Measurements from ENCODE around the gene RIPOR3.
"Not testable (repeated sequence)": the region's sequence is repeated elsewhere in the genome, so short reads cannot be mapped to it uniquely, and the experiment has no call there.

The RIPOR3 gene

DNA sequence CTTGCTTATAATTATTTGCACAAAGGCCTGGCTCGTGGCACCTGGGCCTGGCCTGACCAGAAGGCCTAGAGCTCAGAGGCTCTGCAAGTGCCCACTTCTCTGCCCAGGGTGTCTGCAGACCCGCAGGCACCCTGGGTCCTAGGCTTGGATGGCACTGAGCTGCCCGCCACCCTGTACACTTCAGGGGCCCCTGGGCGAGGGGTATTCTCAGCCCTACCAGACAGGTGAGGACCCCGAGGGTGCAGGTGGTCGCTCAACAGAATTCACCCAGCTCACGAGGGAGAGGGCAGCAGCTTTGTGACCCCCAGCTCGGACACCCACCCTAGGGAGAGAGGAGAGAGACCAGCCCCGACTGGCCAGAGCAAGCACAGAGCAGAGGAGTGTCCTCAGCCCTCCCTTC lies 83.9 kb downstream of the RIPOR3 start:
- DNase-seq (ENCODE audit: low spot score) = no peak

DNA sequence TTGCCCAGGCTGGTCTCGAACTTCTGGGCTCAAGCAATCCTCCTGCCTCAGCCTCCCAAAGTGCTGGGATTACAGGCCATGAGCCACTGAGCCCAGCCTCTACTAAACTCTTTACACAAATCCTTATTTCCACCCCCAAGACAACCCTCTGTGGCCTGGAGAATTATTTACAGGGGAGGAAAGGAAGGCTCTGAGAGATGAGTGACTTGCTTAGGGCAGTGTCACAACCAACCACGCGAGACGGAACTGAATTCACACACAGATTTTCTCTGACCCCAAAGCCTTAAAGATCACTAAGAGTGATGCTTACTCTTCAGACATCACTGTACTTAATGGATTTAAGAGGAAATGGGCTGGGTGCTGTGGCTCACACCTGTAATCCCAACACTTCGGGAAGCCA lies 86.2 kb downstream of the RIPOR3 start:
- no peak for DNase-seq (ENCODE audit: low spot score)

DNA sequence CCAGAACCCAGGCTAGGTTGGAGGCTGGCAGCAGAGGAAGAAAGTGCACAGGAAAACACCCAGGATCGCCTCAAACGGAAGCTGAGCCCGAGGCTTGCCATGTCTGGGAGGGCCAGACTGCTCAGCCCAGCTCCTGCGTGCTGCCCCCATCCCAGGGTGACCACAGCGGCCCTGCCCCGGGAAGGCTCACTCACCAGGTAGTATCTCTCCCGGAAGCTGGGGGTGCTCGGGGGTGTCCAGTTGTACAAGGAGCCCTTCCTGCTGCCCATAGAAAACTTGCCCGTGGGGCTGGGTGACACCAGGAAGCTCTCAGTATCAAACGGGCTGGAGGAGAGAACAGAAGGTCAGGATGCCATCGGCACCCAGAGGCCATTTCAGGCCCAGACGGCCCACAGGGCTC lies 86.9 kb downstream of the RIPOR3 start:
- DNase-seq (ENCODE audit: low spot score) = no peak

DNA sequence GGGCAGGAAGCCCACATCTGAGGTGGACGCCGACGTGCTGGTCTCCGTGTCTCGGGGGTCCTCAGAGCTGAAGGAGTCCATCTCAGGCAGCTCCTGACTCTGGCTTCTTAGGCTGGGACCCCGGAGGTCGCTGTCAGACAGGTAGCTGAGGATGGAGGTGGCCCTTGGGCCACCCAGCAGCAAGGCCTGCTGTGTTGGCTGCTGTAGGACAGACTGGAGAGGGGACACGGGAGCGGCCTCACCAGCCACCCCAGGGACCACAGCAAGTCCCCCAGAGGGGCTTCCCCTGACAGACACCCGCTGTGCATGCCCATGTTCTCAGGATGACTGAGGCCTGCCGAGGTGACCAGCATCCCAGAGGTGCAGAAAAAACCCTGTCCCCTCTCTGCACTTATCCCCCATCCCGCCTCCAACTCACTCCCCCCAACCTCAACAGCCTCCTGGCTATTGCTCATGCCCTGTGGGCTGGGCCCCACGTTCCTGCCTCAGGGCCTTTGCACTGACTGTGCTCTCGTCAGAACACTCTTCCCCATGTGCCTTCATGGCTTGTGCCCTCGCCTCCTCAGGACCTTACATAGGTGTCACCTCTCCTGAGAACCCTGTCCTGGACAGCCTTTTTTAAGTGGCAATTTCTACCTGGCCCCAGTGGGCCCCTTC lies 88.8 kb downstream of the RIPOR3 start:
- no peak for DNase-seq (ENCODE audit: low spot score)

DNA sequence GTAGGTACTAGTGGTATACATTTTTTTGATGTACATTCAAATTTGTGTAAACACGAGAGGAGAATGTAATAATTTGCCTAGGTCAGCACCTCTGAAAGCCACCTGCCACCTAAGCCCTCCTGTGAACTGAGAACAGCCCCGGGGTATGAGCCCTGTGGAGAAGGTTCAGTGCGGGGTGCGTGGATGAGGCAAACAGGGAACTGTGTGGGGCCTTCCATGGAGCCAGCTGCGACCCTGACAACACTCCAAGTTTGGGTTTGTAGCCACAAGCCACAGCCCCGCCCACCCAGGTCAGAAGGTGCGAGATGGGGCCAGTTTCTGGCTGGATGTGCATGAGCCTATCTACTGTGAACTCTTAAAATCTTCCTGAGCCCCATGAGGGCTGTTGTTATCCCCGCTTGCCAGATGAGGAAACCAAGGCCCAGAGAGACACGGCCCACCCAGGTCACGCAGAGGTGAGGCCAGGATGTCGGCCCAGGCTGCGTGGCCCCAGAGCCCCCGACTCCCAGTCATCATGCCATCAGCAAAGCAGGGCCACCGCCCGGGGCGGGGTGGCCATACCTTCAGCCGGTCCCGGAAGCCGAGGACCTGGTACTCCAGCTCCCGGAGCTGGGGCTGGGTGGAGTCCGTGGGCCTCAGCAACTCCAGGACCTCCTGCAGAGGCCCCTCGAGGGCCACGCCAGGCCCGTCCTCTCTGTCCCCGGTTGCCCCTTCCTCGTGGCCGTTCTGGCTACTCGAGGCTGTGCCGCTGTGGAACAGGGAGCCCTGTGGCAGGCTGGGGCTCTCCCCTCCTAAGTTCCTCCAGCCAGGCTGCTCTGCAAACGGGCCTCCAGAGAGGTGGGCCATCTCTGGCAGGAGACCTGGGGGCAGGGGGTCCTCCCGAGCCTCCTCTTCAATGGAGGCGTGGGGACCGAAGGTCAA lies 89.6 kb downstream of the RIPOR3 start:
- DNase-seq (ENCODE audit: low spot score) = no peak

DNA sequence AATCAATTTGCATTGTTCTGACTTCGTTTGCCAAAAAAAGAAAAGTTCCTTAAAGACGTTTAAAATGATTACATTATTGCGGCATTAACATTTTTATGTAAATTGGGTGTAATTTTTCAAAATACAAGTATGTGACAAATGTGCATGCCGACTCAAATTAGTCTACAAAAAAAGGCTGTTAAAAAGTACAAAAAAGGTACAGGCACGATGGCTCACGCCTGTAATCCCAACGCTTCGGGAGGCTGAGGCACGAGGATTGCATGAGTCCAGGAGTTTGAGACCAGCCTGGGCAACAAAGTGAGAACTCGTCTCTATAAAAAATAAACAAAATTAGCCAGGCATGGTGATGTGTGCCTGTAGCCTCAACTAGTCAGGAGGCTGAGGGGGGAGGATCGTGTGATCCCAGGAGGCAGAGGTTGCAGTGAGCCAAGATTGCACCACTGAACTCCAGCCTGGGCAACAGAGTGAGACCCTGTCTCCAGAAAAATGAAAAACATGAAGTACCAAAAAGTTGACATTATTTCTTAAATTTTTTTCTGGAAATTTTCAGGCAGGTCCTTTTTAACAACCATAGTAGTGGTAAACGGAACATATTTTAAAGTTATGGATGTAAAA lies 91.0 kb downstream of the RIPOR3 start:
- DNase-seq (ENCODE audit: low spot score) = no peak

DNA sequence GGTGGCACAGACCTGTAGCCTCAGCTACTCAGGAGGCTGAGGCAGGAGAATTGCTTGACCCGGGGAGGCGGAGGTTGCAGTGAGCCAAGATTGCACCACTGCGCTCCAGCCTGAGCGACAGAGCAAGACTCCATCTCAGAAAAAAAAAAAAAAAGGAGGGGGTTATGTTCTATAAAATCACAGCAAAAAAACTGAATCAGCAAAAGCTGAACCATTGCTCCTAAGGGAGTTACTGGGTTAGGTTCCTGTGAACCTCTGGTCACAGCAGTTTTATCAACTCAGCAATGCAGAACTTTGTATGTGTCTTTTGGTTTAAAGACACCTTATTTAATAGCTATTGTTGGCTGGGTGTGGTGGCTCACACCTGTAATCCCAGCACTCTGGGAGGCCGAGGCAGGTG lies 92.6 kb downstream of the RIPOR3 start:
- DNase-seq (ENCODE audit: low spot score) = not testable (repeated sequence)

DNA sequence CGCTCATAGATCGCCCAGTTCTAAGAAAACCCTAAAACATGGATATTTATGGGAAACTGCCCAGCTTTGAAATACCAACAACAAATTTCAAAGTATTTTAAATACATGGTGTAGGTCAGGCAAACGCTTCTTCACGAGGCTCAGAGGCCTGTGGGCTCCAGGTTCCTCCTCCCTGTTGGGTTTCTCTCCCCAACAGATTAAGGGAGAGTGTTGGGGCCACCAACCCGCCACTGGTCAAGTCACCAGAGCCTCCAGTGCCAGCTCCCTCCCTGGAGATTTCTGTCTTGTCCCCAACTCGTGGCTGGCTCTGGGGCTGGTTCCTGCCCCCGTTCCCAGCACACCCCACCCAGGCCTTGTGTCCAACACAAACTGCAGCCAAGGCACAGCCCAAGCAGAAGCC lies 93.3 kb downstream of the RIPOR3 start:
- DNase-seq (ENCODE audit: low spot score) = no peak

DNA sequence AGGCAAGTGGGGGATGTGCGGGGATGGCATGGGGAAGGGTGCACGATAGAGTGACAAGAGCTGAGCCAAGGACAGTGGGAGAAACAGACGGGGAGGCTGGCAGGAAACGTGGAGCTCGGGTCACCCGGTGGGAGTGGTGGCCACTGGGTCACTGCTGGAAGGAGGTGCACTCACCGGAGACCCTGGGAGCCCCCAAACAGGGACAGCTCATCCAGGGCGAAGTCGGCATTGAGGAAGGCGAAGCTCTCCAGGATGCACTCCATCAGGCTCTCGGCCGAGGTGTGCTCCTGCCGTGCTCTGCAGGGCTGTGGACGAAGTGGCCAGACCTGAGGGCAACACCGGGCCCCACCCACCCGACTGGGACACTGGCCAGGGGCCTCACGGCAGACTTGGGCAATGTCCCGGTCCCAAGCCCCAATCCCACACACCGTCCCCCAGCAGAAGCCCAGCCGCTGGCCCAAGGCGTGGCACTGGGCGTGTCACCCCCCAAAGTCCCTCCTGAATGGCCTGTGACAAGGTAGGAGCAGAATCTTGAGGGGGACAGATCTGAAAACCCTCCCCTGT lies 93.9 kb downstream of the RIPOR3 start:
- DNase-seq (ENCODE audit: low spot score) = no peak

DNA sequence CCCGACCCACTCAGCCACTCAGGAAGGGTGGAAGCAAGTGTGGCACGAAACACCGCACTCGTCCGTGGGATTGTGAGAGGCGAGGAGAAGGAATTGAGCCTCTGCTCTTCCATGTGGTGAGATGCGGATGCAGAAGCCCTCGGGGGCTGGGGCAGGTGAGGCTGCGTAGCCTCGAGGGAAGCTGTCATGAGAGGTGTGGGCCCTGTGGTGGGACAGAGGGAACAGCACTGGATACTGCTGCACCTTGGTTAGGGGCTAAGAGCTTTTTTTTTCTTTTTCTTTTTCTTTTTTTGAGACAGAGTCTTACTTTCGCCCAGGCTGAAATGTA lies 94.7 kb downstream of the RIPOR3 start:
- DNase-seq (ENCODE audit: low spot score) = no peak

DNA sequence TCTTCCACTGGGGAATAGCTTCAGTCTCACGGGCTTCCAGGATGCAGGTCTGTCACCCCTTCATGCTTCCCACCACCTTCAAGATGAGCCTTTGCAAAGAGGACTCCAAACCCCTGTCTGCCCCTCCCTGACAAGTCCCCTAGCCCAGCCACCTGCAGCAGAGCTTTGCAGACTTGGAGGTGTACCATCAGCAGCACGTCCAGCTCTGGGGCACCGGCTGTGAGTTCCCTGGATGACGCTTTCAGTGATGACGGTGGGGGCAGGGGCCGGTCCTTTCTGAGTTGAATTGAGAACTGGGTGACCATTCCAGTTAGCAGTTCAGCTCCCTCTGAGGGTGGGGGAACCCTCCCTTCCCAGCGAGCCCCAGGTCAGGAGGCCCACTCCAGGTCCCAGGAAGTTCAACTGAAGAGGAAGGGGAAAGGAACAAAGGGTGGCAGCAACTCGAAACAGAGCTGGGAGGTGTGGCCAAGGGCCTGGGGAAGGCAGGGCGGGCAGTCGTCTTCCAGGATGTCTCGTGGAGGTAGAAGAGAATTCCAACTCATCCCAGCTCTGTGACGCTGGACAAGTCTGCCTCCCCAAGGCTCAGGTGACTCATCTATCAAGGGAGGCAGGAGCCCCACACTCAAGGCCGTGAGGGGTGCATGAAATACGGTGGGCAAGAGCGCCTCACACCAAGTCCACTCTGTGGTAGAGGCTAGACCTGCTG lies 95.2 kb downstream of the RIPOR3 start:
- no peak for DNase-seq (ENCODE audit: low spot score)

DNA sequence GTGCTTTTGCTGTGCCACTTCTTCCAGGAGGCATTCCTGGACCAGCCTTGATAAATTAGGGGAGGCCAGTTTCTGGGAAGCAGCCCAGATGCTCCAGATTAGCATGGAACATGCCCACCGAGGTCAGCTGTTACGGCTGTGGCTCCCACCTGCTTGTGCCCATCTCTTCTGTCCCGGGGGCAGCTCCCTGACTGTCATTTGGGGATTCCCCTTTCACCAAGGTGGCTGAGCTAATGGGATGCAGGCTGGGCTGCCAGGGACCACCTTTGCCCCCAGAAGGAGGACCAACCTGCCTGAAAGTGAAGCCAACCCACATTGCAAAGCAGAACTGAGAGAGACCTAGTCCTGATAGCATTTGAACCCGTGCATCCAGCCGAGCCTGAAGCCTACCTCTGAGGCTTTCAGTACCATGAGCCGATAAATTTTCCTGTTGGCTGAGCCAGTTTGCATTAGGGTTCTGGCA lies 95.9 kb downstream of the RIPOR3 start:
- no peak for DNase-seq (ENCODE audit: low spot score)

DNA sequence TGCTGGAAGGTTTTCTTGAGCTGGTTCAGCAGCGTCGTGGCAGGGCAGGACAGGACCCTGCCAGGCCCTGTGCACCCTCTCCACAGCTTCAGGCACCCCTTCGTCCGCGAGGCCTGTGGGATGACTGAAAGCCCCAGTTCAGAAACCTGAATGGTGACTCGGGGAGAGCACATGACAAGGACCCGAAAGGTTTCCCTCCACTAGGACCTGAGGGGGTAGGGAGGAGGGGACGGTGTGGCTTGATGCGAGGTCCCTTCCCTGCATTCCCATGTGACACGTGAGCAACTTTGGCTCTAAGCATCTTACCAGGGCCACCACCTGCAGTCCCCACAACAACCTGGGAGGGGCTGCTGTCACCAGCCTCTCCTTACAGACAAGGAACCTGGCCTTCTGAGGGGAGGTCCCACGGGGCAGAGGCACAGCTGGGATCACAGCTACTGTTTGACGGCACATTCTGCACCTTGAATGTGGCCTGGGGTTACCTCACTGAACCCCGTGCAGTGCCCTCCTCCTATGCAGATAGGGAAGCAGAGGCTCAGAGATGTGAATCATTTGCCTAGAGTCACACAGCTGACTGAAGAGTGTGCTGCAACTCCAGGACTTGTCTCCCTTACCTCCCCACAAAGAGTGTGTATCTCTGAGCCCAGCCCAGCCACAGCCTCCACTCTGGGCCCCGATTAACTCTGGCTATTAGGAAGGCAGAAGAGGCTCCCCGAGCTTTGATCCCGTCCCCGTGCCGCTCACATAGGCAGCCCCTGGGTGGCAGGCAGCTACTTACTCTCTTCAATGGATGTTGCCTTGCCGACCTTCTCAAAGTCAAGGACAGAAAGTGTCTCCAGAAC lies 96.5 kb downstream of the RIPOR3 start:
- no peak for DNase-seq (ENCODE audit: low spot score)

DNA sequence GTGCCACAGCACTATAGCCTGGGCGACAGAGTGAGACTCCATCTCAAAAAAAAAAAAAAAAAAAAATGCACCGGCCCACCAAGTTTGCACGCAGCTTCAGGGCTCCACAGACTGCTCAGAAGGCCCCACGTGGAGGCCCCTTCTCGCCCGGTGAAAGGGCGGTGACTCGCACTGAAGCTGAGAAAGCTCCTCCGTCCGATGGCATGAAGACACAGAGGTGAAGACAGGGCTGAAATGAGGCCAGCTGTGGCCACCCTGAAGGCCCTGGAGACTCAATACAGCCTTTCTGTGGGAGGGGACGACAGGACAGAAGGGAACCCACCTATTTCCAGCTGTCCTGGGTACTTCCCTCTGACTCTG lies 97.1 kb downstream of the RIPOR3 start:
- no peak for DNase-seq (ENCODE audit: low spot score)

DNA sequence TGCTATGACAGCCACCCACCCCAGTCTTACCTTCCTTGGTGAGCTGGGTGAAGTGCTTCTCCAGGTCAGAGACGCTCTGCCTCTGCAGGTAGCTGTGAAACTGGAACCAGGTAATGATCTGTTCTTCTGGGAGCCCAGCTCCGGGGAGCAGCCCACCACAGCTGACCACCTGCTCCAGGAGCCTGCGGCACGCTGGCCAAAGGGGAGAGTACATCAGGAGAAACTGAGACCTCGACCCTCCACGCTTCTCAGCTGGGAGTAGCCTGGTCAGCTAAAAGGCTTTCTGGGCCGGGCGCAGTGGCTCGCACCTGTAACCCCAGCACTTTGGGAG lies 98.4 kb downstream of the RIPOR3 start:
- DNase-seq (ENCODE audit: low spot score) = no peak

DNA sequence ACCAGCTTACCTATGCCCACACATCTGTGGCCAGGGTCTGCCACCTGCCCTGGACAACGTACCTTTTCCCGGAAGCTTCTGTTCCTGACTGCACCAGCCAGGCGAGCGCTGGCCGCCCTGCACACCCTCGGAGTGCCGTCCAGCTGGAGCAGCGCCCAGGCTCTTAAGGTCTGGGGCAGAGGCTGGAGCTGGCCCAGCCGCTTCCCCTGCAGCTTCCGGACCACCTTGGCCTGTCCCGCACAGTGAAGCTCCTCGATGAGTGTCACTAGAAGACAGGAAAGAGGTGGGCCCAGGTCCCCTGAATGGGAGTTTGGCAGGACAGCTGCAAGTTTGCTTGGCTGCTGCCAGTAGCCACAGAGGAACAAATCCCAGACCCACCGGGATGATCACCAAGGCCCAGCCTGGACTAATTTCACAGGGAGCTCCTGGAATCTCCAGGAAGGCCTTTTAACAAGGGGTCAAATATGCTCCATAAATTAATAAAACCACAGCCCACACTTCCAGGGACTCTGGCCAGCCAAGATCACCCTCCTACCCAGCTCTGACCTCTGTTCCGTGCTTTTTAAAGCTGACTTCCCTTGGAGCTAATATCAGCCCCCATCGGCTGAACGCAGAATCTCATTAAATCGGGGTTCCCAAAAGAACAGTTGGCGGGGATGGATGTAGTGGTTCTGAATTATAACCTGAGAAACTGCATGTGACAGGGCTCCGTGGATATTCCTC lies 98.9 kb downstream of the RIPOR3 start:
- no peak for DNase-seq (ENCODE audit: low spot score)

DNA sequence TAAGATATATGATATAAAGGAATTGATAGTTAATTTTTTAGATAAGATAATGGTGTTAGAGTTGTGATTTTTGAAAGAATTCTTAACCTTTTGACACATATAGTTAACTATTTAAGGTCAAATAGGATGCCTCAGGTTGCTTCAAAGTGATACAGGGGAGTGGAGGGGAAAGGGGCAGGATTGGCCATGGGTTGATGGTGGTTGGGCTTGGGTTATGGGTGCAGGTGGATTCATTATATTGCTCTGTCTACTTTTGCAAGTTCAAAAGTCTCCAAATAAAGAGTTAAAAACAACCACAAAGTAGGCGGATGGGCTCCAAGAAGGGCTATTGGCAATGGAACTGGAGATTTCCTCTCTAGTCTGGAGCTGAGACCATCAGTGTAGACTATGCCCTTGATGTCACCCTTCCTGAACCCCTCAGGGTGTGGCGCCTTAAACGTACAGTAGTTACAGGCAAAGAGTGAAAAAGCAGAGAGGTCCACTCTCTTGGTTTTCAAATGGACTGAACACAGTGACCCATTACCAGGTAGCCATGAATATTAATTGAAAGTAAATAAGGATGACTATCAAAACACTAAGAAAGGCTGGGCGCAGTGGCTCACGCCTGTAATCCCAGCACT lies 100.0 kb downstream of the RIPOR3 start:
- DNase-seq (ENCODE audit: low spot score) = no peak

DNA sequence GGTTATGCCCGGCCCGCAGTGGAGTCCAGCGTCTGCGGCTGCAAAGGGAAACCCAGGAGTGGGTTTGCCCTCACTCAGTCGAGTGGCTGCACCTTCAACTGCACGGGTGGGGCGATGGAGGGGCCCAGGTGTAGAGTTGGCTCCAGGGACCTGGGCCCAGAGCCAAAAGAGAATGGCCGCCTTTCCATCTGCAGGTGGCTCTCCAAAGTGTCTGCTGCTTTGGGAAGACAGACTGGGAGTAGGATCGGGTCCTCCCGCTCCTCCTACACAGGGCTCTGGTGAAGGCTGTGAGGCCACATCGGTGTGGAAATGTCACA lies 101.0 kb downstream of the RIPOR3 start:
- no peak for DNase-seq (ENCODE audit: low spot score)

DNA sequence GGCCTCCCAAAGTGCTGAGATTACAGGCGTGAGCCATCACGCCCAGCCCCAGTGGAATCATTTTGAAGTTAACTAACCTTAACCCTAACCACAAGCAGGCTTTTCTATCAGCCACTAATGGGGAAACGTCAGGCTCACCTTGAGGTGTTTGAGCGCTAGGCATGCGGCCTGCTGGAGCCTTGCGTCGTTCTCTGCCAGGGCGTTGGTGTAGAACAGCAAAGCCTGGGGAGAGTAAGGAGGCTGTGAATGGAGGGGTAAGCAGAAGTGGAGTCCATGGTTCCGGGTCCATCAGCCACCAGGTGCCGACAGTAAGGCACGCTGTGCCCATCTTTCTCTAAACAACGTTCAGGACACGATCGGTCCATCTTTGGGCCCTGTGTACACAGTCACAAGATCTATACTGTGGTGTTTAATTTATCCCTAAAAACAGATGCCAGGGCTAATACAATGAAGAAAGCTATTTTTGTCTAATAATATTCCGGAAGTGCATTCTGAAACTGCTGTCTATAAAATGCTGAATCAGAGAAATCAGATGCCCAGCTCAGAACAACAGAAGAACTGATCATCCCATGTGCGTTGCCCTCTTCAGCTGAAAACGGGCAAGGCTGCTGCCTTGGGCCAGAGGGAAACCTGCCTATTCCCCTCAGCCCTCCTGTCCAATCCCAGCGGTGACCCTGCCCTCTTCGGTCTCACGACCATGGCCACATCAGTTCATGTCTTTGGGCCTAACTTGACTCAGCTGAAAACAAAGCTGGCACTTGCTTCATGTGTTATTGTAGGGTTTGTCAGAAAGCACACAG lies 101.6 kb downstream of the RIPOR3 start:
- DNase-seq (ENCODE audit: low spot score) = no peak
